Head of caudate nucleus (tissue), 42 donors: Measurements from ENCODE around the gene RABGAP1L.
A peak's percentile ranks its signal among the peaks of the same experiment; 100 is the strongest.

ENCODE experiments used
- DNase-seq, 42 donors: peaks; one replicate each; pipeline versions ENCODE4 v3.0.0 to v3.0.0-alpha.2; 2020 to 2021; ENCODE audit warnings: mixed read lengths in 7 of 42
- intact Hi-C: fragments of 100-400 bp; cut with DNase I; formaldehyde crosslinking; loops from one replicate; pipeline ENCODE4 v1.15.0; 2022

Gene RABGAP1L

GRCh38 chr1:174939775-174940545 is 780.6 kb downstream of the RABGAP1L start:
- intact Hi-C loops = no loop called here
- DNase-seq = no peak

GRCh38 chr1:174940646-174941175 is 781.4 kb downstream of the RABGAP1L start:
- DNase-seq = no peak
- intact Hi-C loops = no loop called here

GRCh38 chr1:174942547-174943255 is 783.4 kb downstream of the RABGAP1L start:
- peak in 6 of 42 donors; percentile 8 to 53 (median 20) for DNase-seq

GRCh38 chr1:174946031-174946430 is 786.7 kb downstream of the RABGAP1L start:
- DNase-seq = no peak
- intact Hi-C loops = no loop called here

More at GRCh38 chr1:174942547-174943255, 783.4 kb downstream of the RABGAP1L start:
- intact Hi-C loops = no loop called here

- intact Hi-C loops = no loop called here
- DNase-seq = no peak
Measured at GRCh38 chr1:174949061-174949460, 789.7 kb downstream of the RABGAP1L start.

GRCh38 chr1:174949645-174950044 is 790.3 kb downstream of the RABGAP1L start:
- intact Hi-C loops = no loop called here
- no peak for DNase-seq

- DNase-seq = no peak
- intact Hi-C loops = no loop called here
Measured at GRCh38 chr1:174953285-174954072, 794.2 kb downstream of the RABGAP1L start.

GRCh38 chr1:174954073-174954460 is 794.7 kb downstream of the RABGAP1L start:
- intact Hi-C loops = no loop called here
- peak in 1 of 42 donors; percentile 22 for DNase-seq

GRCh38 chr1:174954671-174955669 is 795.6 kb downstream of the RABGAP1L start:
- intact Hi-C loops = no loop called here
- no peak for DNase-seq

GRCh38 chr1:174956086-174956485 is 796.8 kb downstream of the RABGAP1L start:
- intact Hi-C loops = no loop called here

GRCh38 chr1:174956976-174957375 is 797.7 kb downstream of the RABGAP1L start:
- DNase-seq = no peak
- intact Hi-C loops = no loop called here

More at GRCh38 chr1:174956086-174956485, 796.8 kb downstream of the RABGAP1L start:
- no peak for DNase-seq

- no peak for DNase-seq
- intact Hi-C loops = no loop called here
Measured at GRCh38 chr1:174957829-174958228, 798.5 kb downstream of the RABGAP1L start.

- intact Hi-C loops = no loop called here
- DNase-seq = no peak
Measured at GRCh38 chr1:174958396-174958795, 799.1 kb downstream of the RABGAP1L start.

GRCh38 chr1:174960362-174960761 is 801.0 kb downstream of the RABGAP1L start:
- DNase-seq = no peak
- intact Hi-C loops = no loop called here

- intact Hi-C loops = no loop called here
- DNase-seq = no peak
Measured at GRCh38 chr1:174963529-174964125, 804.3 kb downstream of the RABGAP1L start.

- no peak for DNase-seq
- intact Hi-C loops = no loop called here
Measured at GRCh38 chr1:174964261-174964971, 805.1 kb downstream of the RABGAP1L start.

GRCh38 chr1:174964972-174965361 is 805.6 kb downstream of the RABGAP1L start:
- intact Hi-C loops = no loop called here
- DNase-seq = no peak
